AML-193 (cell line): ENCODE data around the gene PARP1.
"Not testable (repeated sequence)": the region's sequence is repeated elsewhere in the genome, so short reads cannot be mapped to it uniquely, and the experiment has no call there.

Experiments
- DNase-seq, 2 experiments: peaks; one replicate each; lab custom pipeline; 2025; lab: John Stamatoyannopoulos, UW

PARP1 gene

DNA sequence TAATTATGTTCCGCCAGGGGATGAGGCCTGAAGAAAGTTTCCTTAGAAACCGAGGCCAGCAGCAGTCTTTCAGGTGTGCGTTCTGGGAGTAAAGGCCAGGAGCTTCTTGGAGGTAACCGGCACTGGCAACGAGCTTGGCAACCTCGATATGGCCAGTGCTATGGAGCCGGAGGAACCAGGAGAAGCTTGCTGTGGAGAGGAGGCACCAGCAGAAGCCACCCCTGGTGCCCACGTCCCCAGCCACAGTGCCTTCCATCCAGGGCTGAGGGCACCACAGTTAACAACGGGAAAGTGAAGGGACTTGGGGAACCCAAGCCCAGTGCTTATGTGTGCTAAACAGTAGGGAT lies 57.4 kb downstream of the PARP1 start:
- no peak for DNase-seq

DNA sequence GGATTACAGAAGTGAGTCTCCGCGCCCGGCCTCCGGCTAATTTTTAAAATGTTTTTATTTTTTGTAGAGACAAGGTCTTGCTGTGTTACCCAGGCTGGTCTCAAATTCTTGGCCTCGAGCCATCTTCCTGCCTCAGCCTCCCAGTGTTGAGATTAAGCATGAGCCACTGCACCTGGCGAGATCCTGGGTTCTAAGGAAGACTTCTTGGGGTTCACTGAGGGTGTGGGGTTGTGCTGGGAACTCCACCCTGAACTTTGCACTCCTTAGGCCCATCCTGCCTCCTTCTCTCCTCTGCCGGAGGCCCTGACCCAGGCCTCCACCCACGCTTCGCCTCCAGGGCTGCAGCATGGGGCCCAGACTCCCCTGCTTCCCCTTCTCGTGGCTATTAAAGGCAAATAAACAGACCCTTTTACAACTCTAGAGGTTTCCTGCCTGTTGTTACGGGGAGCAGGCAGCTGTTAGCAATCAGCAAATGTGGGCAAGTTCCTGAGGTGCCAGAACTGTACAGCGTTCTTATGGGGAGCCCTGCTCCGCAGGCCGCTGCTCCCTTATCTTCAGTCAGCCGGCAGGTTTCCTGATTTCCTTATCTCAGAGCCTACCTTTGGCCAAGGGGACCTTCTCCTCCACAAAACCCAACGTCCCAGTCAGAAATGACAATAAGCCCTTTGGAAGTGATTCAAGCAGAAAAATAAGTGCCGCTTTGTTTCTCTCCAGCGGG lies 57.9 kb downstream of the PARP1 start:
- no peak for DNase-seq

DNA sequence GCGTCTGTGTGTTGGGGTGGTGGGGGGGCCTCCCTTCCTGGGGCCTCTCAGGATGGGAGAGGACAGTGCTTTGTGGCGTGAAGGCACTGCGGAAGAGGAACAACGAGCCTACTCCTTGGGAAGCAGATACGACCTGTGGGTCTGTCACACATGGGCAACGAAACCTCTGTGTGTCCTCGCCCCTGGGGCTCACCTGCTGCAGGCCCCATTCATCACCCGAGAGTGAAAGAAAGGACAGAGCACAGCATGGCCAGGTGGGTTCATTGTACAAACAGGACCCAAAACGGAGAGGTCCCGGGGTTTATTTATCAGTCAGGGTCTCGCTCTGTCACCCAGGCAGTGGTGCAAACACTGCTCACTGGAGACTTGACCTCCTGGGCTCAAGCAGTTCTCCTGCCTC lies 58.8 kb downstream of the PARP1 start:
- DNase-seq = no peak

DNA sequence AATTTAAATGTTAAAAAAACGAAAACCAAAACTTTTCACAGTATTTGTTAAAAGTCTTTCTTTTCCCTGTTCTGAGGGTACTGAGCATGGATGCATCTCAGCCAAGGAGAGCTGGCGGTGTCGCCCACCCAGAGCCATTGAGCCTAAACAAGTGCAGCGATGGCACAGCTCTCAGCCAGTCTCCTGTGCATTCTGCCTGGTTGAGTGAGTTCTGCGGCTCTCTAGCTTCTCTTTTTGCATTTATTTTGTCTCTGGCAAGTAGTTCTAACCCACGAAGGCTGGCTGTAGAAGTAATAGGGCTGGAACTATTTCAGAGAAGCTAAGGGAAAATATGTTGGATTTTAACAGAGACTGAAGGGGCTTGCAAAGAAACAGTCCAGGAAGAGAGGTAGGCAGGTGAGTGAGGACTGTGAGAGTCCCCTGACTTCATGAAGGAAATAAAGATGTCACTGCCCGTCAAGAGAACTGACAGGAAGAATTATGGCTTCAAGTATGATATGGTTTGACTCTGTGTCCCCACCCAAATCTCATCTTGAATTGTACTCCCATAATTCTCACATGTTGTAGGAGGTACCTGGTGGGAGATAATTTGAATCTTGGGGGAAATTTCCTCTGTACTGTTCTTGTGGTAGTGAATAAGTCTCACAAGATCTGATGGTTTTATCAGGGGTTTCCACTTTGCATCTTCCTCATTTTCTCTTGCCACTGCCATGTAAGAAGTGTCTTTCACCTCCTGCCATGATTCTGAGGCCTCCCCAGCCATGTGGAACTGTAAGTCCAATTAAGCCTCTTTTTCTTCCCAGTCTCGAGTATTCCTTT lies 63.2 kb downstream of the PARP1 start:
- DNase-seq = no peak

DNA sequence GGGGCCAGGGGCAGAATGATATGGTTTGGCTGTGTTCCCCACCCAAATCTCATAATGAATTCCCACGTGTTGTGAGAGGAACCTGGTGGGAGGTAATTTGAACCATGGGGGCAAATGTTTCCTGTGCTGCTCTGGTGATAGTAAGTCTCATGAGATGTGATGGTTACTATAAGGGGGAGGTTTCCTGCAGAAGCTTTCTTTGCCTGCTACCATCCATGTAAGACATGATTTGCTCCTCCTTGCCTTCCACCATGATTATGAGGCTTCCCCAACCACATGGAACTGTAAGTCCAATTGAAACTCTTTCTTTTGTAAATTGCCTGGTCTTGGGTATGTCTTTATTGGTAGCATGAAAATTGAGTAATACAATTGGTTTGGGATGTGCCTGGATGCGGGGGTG lies 65.2 kb downstream of the PARP1 start:
- no peak for DNase-seq

DNA sequence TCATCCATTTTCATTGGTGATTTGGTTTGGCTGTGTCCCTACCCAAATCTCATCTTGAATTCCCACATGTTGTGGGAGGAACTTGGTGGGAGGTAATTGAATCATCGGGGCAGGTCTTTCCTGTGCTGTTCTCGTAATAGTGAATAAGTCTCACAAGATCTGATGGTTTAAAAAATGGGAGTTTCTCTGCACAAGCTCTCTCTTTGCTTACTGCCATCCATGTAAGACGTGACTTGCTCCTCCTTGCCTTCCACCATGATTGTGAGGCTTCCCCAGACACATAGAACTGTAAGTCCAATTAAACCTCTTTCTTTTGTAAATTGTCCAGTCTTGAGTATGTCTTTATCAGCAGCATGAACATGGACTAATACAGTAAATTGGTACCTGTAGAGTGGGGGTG lies 67.8 kb downstream of the PARP1 start:
- not testable (repeated sequence) for DNase-seq

DNA sequence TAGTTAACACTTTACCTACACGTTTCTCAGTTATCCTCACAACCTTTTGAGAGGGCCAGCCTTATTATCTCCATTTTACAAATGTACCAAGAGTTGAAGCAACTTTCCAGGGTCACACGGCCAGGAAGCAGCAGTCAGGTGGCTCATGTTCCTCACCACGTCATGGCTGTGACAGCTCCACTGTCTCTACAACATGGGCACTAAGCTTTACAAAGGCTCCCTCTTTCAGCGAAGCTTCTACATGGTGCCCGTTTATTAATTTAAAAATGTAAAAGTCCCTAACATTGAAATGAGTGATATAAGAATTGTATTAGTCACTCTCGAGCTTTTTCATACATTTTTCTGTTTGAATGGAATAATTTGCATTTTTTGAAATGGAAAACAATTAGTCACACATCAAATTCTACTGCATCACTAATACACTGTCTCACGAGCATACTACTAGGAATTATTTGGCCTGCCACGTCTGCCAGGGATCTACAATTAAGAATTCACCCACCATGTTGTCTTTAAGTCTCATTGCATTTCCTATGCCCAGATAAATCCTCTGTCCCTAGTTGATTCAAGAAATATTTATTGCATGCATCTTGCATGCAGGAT lies 70.5 kb downstream of the PARP1 start:
- DNase-seq = no peak

DNA sequence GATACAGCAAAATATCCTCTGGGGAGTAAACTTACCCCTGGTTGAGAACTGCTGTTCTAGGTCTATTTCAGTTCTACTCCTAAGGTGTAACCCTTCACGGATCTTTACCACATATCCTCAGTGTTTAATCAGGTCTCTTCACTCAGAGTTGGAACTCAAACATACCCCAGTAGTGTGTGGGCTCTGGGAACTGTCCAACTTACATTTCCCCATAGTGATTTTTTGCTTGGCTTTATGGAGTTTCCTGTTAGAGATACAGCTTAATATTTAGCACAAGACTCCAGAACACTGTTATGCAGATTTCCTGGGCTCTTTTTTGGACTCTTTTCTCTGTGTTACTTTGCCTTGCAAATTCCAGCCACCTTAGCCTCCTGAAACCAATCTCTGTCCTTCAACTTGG lies 72.2 kb downstream of the PARP1 start:
- DNase-seq = no peak

DNA sequence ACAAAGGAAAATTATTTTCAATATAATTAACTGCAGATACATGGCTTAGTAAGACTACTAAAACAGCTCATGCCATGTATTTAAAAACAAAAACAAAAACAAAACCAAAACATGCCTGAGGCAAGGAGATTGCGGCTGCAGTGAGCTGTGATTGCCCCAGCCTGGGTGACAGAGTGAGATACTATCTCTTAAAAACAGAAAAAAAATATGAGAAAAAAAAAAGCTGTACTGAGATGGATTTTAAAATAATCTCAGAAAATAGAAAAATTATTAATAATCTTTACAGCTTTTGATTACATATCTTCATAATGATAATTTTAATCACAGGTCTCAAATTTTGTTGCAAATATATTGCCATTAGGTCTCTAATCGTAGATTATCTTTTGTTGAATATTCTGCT lies 74.9 kb downstream of the PARP1 start:
- DNase-seq = no peak

DNA sequence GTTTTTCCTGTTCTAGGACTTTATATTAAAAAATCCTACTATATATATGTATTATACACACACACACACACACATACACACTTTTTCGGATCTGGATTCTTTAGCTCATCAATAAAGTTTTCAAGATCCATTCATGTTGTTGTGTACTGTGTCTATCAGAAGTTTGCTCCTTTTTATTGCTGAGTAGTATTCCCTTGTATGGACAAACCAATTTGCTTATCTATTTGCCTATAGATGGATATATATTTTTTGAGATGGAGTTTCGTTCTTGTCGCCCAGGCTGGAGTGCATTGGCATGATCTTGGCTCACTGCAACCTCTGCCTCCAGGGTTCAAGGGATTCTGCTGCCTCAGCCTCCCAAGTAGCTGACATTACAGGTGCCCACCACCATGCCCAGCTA lies 78.7 kb downstream of the PARP1 start:
- DNase-seq = no peak

DNA sequence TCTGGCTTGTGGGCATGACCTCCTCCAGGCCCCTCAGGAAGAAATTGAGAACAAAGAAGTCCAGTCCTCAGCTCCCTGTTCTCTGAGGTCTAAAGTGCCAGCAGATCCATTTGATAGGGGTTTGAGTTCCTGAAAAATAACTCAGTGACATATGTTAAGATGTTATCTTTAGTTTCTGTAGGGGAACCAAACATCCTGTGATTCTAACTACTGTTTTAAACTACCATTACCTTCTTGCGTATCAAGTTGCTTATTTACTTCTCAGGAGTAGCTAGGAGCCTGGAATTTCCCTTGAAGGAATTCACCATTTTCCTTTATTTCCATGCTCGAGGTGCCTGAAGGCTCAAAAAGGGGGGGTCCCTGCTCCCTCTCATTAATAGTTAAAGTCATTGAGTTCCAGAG lies 80.1 kb downstream of the PARP1 start:
- DNase-seq = no peak

DNA sequence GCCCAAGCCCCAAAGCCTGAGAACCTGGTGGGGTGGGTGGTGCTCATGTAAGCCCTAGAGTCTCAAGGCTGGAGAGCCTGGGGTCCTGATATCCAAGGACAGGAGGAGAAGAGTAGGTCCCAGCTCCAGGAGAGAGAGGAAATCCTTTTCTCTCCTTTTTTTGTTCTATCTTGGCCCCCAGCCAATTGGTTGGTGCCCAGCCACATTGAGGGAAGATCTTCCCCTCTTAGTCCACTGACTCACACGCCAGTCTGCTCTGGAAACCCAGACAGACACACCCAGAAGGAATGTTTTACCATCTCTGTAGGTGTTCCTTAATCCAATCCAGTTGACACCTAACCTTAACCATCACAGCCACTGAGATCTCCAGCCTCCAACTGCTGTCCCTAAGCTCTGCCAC lies 82.7 kb downstream of the PARP1 start:
- DNase-seq = no peak

DNA sequence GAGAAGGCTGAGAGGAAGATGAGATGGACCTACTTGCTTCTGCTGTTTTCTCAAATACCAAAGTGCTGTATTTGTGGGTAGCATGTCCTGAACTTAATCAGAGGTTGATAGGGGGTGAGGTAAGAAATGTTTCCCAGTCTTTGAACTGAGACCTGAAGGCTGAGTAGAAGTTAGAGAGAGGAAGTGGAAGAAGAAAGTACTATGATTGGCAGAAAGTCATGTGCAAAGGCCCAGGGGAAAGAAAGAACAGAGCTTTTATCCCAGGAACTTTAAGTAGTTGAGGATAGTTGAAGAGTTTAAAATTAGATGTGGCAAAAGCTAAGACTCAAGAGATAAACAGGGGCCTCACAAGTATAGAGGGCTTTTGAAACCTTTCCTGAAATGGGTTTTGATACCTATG lies 83.4 kb downstream of the PARP1 start:
- no peak for DNase-seq

DNA sequence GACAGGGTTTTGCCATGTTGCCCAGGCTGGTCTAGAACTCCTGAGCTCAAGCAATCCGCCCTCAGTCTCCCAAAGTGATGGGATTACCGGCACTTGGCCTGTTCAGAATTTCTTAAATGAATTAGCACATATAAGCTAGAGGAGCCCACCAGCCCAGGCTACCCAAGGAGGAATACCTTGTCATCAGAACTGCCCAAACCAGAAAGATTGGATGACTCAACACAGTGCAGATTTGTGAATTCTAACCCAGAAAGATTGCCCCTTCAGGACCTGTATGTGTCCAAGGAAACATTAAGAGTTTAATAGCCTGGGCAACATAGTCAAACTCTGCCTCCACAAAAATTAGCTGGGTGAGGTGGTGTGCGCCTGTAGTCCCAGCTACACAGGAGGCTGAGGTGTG lies 84.9 kb downstream of the PARP1 start:
- DNase-seq = no peak

DNA sequence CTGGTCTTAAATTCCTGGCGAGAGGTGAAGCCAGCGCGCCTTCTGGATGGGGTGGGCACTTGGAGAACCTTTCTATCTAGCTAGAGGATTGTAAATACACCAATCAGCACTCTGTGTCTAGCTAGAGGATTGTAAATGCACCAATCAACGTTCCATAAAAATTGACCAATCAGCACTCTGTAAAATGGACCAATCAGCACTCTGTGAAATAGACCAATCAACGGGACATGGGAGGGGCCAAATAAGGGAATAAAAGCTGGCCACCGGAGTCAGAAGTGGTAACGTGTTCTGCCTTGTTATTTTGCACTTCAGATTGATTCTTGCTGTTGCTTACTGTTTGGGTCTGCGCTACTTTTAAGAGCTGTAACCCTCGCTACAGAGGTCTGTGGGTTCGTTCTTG lies 87.0 kb downstream of the PARP1 start:
- DNase-seq = no peak

DNA sequence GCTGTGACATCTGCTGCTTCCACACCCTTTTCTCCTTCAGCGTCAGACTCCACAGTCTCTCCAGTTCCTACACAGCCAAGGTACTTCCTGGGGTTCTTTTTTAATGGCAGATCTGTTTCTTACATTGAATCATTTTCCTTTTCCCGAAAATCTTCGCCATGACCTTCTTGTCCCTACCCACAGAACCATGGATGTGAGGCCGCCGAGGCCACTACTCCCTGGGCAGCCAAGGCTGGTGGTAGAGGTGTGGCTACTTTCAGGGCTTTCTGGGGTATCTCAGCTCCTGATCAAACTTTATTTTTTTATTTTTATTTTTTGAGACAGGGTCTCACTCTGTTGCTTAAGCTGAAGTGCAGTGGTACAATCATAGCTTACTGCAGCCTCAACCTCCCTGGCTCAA lies 89.4 kb downstream of the PARP1 start:
- no peak for DNase-seq

DNA sequence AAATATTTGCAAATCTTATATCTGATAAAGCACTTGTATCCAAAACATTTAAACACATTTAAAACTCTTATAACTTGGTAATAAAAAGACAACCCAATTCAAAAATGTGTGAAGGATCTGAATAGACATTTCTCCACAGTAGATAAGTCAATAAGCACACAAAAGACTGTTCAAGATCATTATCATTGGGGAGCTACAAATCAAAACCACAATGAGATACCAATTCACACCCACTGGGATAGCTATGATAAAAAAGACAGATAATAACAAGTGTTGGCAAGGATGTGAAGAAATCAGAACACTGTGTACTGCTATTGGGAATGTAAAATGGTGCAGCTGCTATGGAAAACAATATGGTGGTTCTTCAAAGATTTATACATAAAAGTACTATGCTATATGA lies 93.8 kb downstream of the PARP1 start:
- no peak for DNase-seq

DNA sequence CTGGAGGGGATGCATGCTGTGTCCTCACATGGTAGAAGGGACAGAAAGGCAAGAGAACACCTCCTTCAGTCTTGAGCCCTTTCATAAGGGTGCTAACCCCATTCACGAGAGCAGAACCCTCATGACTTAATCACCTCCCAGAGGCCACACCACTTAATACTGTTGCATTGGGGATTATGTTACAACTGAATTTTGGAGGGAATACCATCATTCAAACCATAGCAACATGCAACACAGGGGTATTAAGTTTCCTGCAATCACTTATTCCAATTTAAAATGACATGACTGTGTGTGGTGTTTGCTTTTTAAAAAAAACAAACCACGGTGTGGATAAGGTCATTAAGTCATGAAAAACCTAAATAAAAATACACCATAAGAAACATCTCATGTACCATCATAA lies 95.8 kb downstream of the PARP1 start:
- no peak for DNase-seq

DNA sequence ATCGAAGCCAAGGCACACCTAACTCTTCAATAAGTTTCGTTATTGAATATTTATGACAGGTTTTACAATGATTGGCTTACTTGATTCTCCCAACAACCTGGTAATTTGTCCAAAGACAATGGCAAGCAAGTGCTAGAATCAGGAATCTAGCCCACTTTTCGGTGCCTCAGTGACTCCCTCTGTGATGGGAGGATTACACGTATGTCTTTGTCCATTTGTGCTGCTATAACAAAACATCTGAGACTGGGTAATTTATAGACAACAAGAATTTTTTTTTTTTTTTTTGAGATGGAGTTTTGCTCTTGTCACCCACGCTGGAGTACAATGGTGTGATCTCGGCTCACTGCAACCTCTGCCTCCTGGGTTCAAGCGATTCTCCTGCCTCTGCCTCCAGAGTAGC lies 96.5 kb downstream of the PARP1 start:
- DNase-seq = no peak
